Uterus (tissue), 4 donors: Measurements from ENCODE around the gene PTPRN2. TPM values are rescaled to one million over a fixed set of nuclear protein-coding genes. Genes with fewer than 3 reads are reported as not detected.

Experiments
- DNase-seq, 2 donors: peaks; one replicate each; pipeline ENCODE4 v3.0.0-alpha.2; 2019 to 2020
- H3K27ac ChIP-seq, 2 donors: fragments of 200-600 bp; sonication (generic); 1 replicate in 1 of 2; 2 replicates in 1 of 2; pipeline ENCODE4 v1.5.1; 2016 to 2018
- H3K27me3 ChIP-seq, 2 donors: fragments of 200-600 bp; sonication (generic); one replicate each; pipeline ENCODE4 v1.5.1; 2018 to 2019; ENCODE audit warnings: control low read depth in 1 of 2
- H3K36me3 ChIP-seq, 2 donors: fragments of 200-600 bp; sonication (generic); one replicate each; pipeline ENCODE4 v1.5.1; 2019; ENCODE audit warnings: control low read depth in 1 of 2
- H3K4me1 ChIP-seq, 2 donors: fragments of 200-600 bp; sonication (generic); one replicate each; pipeline ENCODE4 v1.5.1; 2018 to 2019; ENCODE audit warnings: control low read depth in 1 of 2
- H3K4me3 ChIP-seq, 2 donors: fragments of 200-600 bp; sonication (generic); 1 replicate in 1 of 2; 2 replicates in 1 of 2; pipeline ENCODE4 v1.5.1; 2018 to 2019; ENCODE audit warnings: mild to moderate bottlenecking in 1 of 2
- H3K9me3 ChIP-seq, 2 donors: fragments of 200-600 bp; sonication (generic); one replicate each; pipeline ENCODE4 v1.5.1; 2019; ENCODE audit warnings: control low read depth in 1 of 2
- POLR2A ChIP-seq, 2 donors: fragments of 450-650 bp; IDR thresholded peaks; one replicate each; pipeline ENCODE4 v1.6.1; 2016; ENCODE audit warnings: antibody characterized with exemption in 2 of 2, mild to moderate bottlenecking in 1 of 2, moderate library complexity in 1 of 2
- intact Hi-C: fragments of 100-400 bp; cut with DNase I; formaldehyde crosslinking; loops from one replicate; pipeline ENCODE4 v1.15.1; 2023; ENCODE audit warnings: low total_unique reads
- total RNA-seq, 4 donors: library from RNA; depleted of rRNA in 3 of 4; stranded (reverse); fragments of >200 nt in 3 of 4; gene quantifications; one replicate each; pipeline versions ENCODE4 v1.1.0 to v1.2.4, GENCODE V29; 2014 to 2023
- TF ChIP-seq, protein P1 (sequence below), 4 experiments: fragments of 200-600 bp in 2 of 4; fragments of 450-650 bp in 2 of 4; sonication (generic) in 2 of 4; IDR thresholded peaks; one replicate each; pipeline ENCODE4 v1.5.1; 2016 to 2019; ENCODE audit warnings: antibody characterized with exemption in 4 of 4, mild to moderate bottlenecking in 2 of 4, moderate library complexity in 1 of 4
- donor health status: DM: yes; HTN: yes; CAD: no.

The PTPRN2 gene
- total RNA-seq, 4 donors from 2014 or later: 1.2 to 5.2 (median 2.3) TPM

- TF ChIP-seq, protein P1, sequence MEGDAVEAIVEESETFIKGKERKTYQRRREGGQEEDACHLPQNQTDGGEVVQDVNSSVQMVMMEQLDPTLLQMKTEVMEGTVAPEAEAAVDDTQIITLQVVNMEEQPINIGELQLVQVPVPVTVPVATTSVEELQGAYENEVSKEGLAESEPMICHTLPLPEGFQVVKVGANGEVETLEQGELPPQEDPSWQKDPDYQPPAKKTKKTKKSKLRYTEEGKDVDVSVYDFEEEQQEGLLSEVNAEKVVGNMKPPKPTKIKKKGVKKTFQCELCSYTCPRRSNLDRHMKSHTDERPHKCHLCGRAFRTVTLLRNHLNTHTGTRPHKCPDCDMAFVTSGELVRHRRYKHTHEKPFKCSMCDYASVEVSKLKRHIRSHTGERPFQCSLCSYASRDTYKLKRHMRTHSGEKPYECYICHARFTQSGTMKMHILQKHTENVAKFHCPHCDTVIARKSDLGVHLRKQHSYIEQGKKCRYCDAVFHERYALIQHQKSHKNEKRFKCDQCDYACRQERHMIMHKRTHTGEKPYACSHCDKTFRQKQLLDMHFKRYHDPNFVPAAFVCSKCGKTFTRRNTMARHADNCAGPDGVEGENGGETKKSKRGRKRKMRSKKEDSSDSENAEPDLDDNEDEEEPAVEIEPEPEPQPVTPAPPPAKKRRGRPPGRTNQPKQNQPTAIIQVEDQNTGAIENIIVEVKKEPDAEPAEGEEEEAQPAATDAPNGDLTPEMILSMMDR (IDR thresholded peaks at IDR 0.05): no peak
- DNase-seq: peak; percentile 20 to 26
- H3K4me1 ChIP-seq: no peaks in the 10 kb centered on the region
- H3K9me3 ChIP-seq: no peaks in the 10 kb centered on the region
- no peak overlapping the region for H3K27ac ChIP-seq
- intact Hi-C loops: no loop called here
- no peaks in the 10 kb centered on the region for H3K36me3 ChIP-seq
- no peaks in the 10 kb centered on the region for H3K27me3 ChIP-seq
- H3K4me3 ChIP-seq: peak overlapping the region; percentile 23 to 47
Observed at GRCh38 chr7:157568770-157569584, 1018.6 kb downstream of the PTPRN2 start.

DNA sequence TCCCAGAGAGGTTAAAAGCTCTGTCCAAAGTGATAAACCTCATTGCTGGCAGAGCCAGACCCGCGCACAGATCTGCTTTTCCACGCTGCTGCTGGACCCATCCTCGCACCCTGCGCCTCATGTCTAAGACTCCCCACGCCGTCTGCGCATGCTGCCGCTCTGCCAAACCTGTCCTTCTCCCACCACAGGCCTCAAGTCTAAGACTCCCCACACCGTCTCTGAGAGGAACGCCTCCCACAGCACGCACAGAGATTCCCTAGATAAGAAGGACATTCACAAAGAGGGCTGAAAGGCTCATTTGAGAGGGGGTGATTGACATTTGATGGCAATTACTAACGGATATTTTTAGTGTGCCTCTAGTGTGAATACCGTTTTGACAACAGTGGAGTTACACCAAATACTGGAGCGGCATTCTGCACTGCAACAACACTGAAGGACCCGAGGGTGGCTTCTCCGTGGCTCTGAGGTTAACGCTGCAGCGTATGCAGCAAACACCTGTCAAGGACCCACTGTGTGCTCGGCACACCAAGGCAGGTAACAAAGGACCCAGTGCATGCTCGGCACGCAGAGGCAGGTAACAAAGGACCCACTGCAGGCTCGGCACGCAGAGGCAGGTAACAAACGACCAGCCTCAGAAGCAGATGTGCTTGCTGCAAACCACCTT, 1019.4 kb downstream of the PTPRN2 start:
- H3K27ac ChIP-seq: no peak overlapping the region
- DNase-seq: no peak

DNA sequence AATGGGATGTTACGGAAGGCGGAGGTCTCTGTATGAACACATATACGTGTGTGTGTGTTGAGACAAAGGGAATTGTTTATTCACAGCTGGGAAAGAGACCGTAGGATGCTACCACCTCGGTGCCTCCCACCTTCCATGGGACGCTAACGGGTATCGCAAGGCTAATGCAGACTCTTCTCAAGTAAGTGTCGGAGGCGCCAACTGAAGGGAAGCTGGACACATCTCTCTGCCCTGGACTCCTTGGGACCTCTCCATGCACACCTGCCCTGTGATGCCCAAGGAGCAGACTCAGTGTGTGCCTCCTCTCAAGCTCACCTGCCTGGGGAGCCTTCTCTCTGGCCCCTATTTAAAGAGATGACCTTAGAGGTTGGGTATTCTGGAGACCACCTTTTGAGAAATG, 1020.0 kb downstream of the PTPRN2 start:
- DNase-seq: no peak
- Histone ChIP-seq H3K27ac (no peak overlapping the region), H3K4me1 (no peaks in the 10 kb centered on the region), H3K27me3 (no peaks in the 10 kb centered on the region), H3K9me3 (no peaks in the 10 kb centered on the region), H3K4me3 (no peak overlapping the region), H3K36me3 (no peaks in the 10 kb centered on the region)
- intact Hi-C loops: no loop called here
- TF ChIP-seq POLR2A (IDR thresholded peaks at IDR 0.05): no peak
- TF ChIP-seq, protein P1 (IDR thresholded peaks at IDR 0.05): no peak

More for the DNA sequence above, 1019.4 kb downstream of the PTPRN2 start:
- H3K36me3 ChIP-seq: no peaks in the 10 kb centered on the region
- H3K9me3 ChIP-seq: no peaks in the 10 kb centered on the region
- intact Hi-C loops: no loop called here
- peak overlapping the region; percentile 23 to 47 for H3K4me3 ChIP-seq
- no peaks in the 10 kb centered on the region for H3K27me3 ChIP-seq
- no peaks in the 10 kb centered on the region for H3K4me1 ChIP-seq
- TF ChIP-seq, protein P1 (IDR thresholded peaks at IDR 0.05): no peak
- no peak for TF ChIP-seq POLR2A (IDR thresholded peaks at IDR 0.05)

DNA sequence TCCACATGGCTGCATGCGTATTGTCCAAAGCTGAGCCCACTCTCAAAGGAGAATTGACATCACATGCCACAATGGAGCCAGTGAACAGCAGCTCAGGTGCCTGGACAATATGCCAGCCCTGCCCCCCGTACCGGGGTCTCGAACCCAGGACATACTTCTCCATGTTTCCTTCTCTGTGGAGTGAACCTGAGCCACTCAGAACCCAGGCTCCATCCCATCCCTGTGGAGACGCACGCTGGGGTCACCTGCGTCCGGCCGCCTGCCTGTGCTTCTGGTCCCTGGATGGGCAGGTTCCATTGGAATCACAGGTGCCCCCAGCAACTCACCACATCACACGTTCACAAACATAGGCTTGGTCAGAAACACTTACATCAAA, 1021.0 kb downstream of the PTPRN2 start:
- intact Hi-C loops: no loop called here
- H3K4me1 ChIP-seq: no peaks in the 10 kb centered on the region
- TF ChIP-seq POLR2A (IDR thresholded peaks at IDR 0.05): no peak
- TF ChIP-seq, protein P1 (IDR thresholded peaks at IDR 0.05): no peak
- H3K4me3 ChIP-seq: no peak overlapping the region
- no peak for DNase-seq
- H3K9me3 ChIP-seq: no peaks in the 10 kb centered on the region
- H3K27ac ChIP-seq: no peak overlapping the region
- H3K27me3 ChIP-seq: no peaks in the 10 kb centered on the region
- no peaks in the 10 kb centered on the region for H3K36me3 ChIP-seq

- intact Hi-C loops: no loop called here
- Histone ChIP-seq H3K27me3 (no peaks in the 10 kb centered on the region), H3K4me3 (no peak overlapping the region), H3K4me1 (no peaks in the 10 kb centered on the region), H3K27ac (no peak overlapping the region), H3K36me3 (no peaks in the 10 kb centered on the region), H3K9me3 (no peaks in the 10 kb centered on the region)
- TF ChIP-seq, protein P1 (IDR thresholded peaks at IDR 0.05): no peak
- no peak for TF ChIP-seq POLR2A (IDR thresholded peaks at IDR 0.05)
- DNase-seq: no peak
Observed at GRCh38 chr7:157565981-157566630, 1021.5 kb downstream of the PTPRN2 start.
